SU-DHL-6 (cell line): ENCODE data around the gene STK32C.

Experiments
- H2AFZ ChIP-seq: fragments of 200-600 bp; sonication (generic); 2 replicates; pipeline ENCODE4 v1.6.1; 2014; ENCODE audit warnings: low read depth, mild to moderate bottlenecking, moderate library complexity, mixed read lengths, antibody characterized with exemption, low read length; ENCODE audit not compliant: severe bottlenecking
- H3F3A ChIP-seq: fragments of 200-600 bp; shearing (Covaris generic); 2 replicates; pipeline ENCODE4 v1.6.0; 2016; ENCODE audit warnings: antibody characterized with exemption, mild to moderate bottlenecking; ENCODE audit not compliant: insufficient read depth
- H3K27ac ChIP-seq: fragments of 200-600 bp; sonication (generic); 2 replicates; pipeline ENCODE4 v1.5.1; 2016; ENCODE audit warnings: low read depth, mild to moderate bottlenecking, low read length, moderate library complexity, mixed read lengths
- H3K27me3 ChIP-seq: fragments of 200-600 bp; sonication (generic), shearing (Covaris generic); 2 replicates; pipeline ENCODE4 v1.6.0; 2014; ENCODE audit warnings: mild to moderate bottlenecking, low read length
- H3K36me3 ChIP-seq: fragments of 200-600 bp; sonication (generic); 2 replicates; pipeline ENCODE4 v1.6.1; 2014; ENCODE audit warnings: mild to moderate bottlenecking, low read length, mixed read lengths
- H3K4me2 ChIP-seq: fragments of 300-600, 200-600 bp; shearing (Covaris generic), sonication (generic); 2 replicates; pipeline ENCODE4 v1.6.0; 2014; ENCODE audit warnings: low read length, low read depth, mild to moderate bottlenecking; ENCODE audit not compliant: poor library complexity, severe bottlenecking
- H3K4me3 ChIP-seq: fragments of 200-600 bp; sonication (generic); 2 replicates; pipeline ENCODE4 v1.5.1; 2014; ENCODE audit warnings: antibody characterized with exemption, low read length, mild to moderate bottlenecking, mixed read lengths; ENCODE audit not compliant: insufficient read depth, poor library complexity, severe bottlenecking
- H3K79me2 ChIP-seq: fragments of 200-600 bp; sonication (generic); 2 replicates; pipeline ENCODE4 v1.6.1; 2014; ENCODE audit warnings: mild to moderate bottlenecking, low read length, moderate library complexity; ENCODE audit not compliant: insufficient read depth
- H3K9ac ChIP-seq: fragments of 200-600 bp; sonication (generic); 2 replicates; pipeline ENCODE4 v1.7.0; 2014; ENCODE audit warnings: mild to moderate bottlenecking, low read length
- H3K9me2 ChIP-seq: fragments of 200-600 bp; sonication (generic); replicated peaks from 2 replicates; pipeline ENCODE4 v1.6.1; 2014; ENCODE audit warnings: low read length; ENCODE audit not compliant: insufficient read depth
- H3K9me3 ChIP-seq: fragments of 200-600 bp; sonication (generic); 2 replicates; pipeline ENCODE4 v1.6.1; 2014; ENCODE audit warnings: low read length, mixed read lengths; ENCODE audit not compliant: insufficient read depth
- H4K20me1 ChIP-seq: fragments of 200-600 bp; sonication (generic); 2 replicates; pipeline ENCODE4 v1.6.1; 2014; ENCODE audit warnings: low read depth, mild to moderate bottlenecking, antibody characterized with exemption, low read length, moderate library complexity, mixed read lengths
- CTCF ChIP-seq: fragments of 200-600 bp; sonication (generic); IDR thresholded peaks from one replicate; pipeline ENCODE4 v1.5.1; 2017; ENCODE audit warnings: antibody characterized with exemption, mild to moderate bottlenecking, low read length, moderate library complexity; ENCODE audit not compliant: insufficient read depth, poor library complexity, severe bottlenecking
- EZH2phosphoT487 ChIP-seq: fragments of 200-600 bp; sonication (generic), shearing (Covaris generic); conservative IDR thresholded peaks from 2 replicates; pipeline ENCODE4 v1.6.1; 2018; ENCODE audit warnings: mild to moderate bottlenecking, antibody characterized with exemption, low read length, moderate library complexity, mixed read lengths

Gene STK32C

DNA sequence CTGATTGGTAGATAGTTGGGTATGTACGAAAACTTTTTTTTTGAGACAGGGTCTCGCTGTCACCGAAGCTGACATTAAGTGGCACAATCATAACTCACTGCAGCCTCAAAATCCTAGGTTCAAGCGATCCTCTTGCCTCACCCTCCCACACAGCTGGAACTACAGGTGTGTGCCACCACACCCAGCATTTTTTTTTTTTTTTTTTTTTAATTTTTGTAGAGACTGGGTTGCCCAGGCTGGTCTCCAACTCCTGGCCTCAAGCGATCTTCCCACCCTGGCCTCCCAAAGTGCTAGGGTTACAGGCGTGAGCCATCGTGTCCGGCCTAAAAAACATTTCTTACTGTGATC lies 22.7 kb upstream of the STK32C start:
- Histone ChIP-seq H3K9me3 (no peaks in the 10 kb centered on the region), H3K27ac (peak overlapping the region; percentile 10; the same call in 1 of the 2 replicates), H3K4me3 (peak overlapping the region; percentile 88), H3K9me2 (no peaks in the 10 kb centered on the region), H4K20me1 (no peaks in the 10 kb centered on the region), H3K27me3 (no peaks in the 10 kb centered on the region), H3K36me3 (no peaks in the 10 kb centered on the region), H3K9ac (peak overlapping the region; percentile 86), H2AFZ (no peak overlapping the region), H3F3A (peaks cover 13% of the 10 kb centered on the region), H3K4me2 (peak overlapping the region; percentile 73), H3K79me2 (peaks cover 34% of the 10 kb centered on the region)
- TF ChIP-seq CTCF = no peak
- TF ChIP-seq EZH2phosphoT487 = no peak

GRCh38 chr10:132329565-132330485 lies 22.1 kb upstream of the STK32C start:
- peak overlapping the region; percentile 88 for H3K4me3 ChIP-seq
- no peaks in the 10 kb centered on the region for H3K36me3 ChIP-seq
- H3K9ac ChIP-seq = peak overlapping the region; percentile 86
- peak overlapping the region; percentile 10 for H3K27ac ChIP-seq
- TF ChIP-seq CTCF (no peak), EZH2phosphoT487 (no peak)
- H3K4me2 ChIP-seq = peak overlapping the region; percentile 73
- H2AFZ ChIP-seq = no peak overlapping the region
- no peaks in the 10 kb centered on the region for H3K9me3 ChIP-seq
- no peaks in the 10 kb centered on the region for H3K9me2 ChIP-seq
- H4K20me1 ChIP-seq = no peaks in the 10 kb centered on the region
- H3F3A ChIP-seq = peaks cover 13% of the 10 kb centered on the region
- H3K79me2 ChIP-seq = peaks cover 34% of the 10 kb centered on the region
- no peaks in the 10 kb centered on the region for H3K27me3 ChIP-seq

DNA sequence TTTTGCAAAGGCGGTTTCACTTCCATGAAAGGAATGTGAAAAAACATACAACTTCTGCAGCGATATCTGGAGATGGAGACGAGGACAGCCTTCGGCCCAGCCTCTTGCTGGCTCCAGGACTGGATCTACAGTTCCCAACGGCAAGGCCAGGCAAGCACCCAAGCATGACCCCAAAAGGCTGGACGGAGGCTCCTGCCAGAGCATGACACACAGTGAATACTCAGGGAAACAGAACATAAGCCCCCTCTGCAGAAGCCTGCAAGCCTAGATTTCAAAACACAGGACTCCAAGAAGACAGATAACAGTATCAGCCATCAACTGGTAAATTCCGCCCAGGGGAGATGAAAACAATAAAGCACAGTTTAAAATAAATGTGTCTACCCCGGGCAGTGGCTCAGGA lies 21.0 kb upstream of the STK32C start:
- TF ChIP-seq EZH2phosphoT487 = no peak
- TF ChIP-seq CTCF = no peak
- Histone ChIP-seq H3K4me2 (no peak overlapping the region), H3K27ac (no peak overlapping the region), H3K9me3 (no peaks in the 10 kb centered on the region), H3K4me3 (no peak overlapping the region), H3K27me3 (no peaks in the 10 kb centered on the region), H3K9ac (no peak overlapping the region), H3K79me2 (peaks cover 34% of the 10 kb centered on the region), H3K9me2 (no peaks in the 10 kb centered on the region), H3F3A (peaks cover 13% of the 10 kb centered on the region), H4K20me1 (no peaks in the 10 kb centered on the region), H3K36me3 (no peaks in the 10 kb centered on the region), H2AFZ (no peak overlapping the region)
